ENCODE measurements around the gene MAD1L1. TPM values are rescaled to one million over a fixed set of nuclear protein-coding genes. Genes with fewer than 3 reads are reported as not detected.

Gene MAD1L1
- total RNA-seq, 1 experiment from 2014 or later = 38.5 TPM

- no TSS peak for BruUV-seq (replicated peaks)
- CTCF ChIA-PET = no interaction called here
These were observed 50.3 kb downstream of the MAD1L1 start for GRCh38 chr7:2182461-2182860.

GRCh38 chr7:2181077-2181854 lies 51.5 kb downstream of the MAD1L1 start:
- Histone ChIP-seq H3K4me2 (ENCODE audit: low read length) (no peak overlapping the region), H3K4me3 (replicated peaks in 1 of 2; ENCODE audit: low read depth in 1 of 2, low read length in 2 of 2) (no peak overlapping the region), H2AFZ (ENCODE audit: low read depth, low read length, poor library complexity, severe bottlenecking) (no peak overlapping the region), H3K9me3 (ENCODE audit: control insufficient read depth in 1 of 2, insufficient read depth in 1 of 2, low read depth in 1 of 2, low read length in 2 of 2) (no peaks in the 10 kb centered on the region), H3K9ac (ENCODE audit: low read length) (no peak overlapping the region), H3K79me2 (ENCODE audit: insufficient read depth, low read length) (no peaks in the 10 kb centered on the region), H3K9me2 (ENCODE audit: insufficient read depth) (no peaks in the 10 kb centered on the region), H3K4me1 (ENCODE audit: control insufficient read depth in 1 of 2, insufficient read depth in 2 of 2, low read length in 2 of 2) (peaks cover 0 to 4% of the 10 kb centered on the region in 2 experiments; a peak in 1 of 4 replicates), H3K27me3 (ENCODE audit: insufficient read depth, low read length) (no peaks in the 10 kb centered on the region), H4K20me1 (ENCODE audit: insufficient read depth) (no peaks in the 10 kb centered on the region), H3K36me3 (ENCODE audit: control insufficient read depth in 1 of 2, insufficient read depth in 2 of 2, low read length in 2 of 2) (peaks cover 0 to 9% of the 10 kb centered on the region in 2 experiments; a peak in 1 of 4 replicates), H3K27ac (ENCODE audit: low read depth, low read length) (no peak overlapping the region)
- intact Hi-C loops (cut with micrococcal nuclease) = no loop called here
- ATAC-seq = no peak
- CTCF ChIA-PET = no interaction called here
- DNase-seq (ENCODE audit: low read depth, low spot score) = no peak
- POLR2A ChIA-PET = no interaction called here
- RAD21 ChIA-PET (ENCODE audit: low non-redundant PET in 1 of 2, low total read pairs in 2 of 2, uncharacterized antibody in 2 of 2, unreplicated experiment in 2 of 2) = no interaction called here
- BruUV-seq (replicated peaks) = no TSS peak
- TF ChIP-seq EZH2 (IDR thresholded peaks at IDR 0.05) = no peak
- no peak for TF ChIP-seq ZNF274 (IDR thresholded peaks at IDR 0.05; ENCODE audit: low read depth, low read length)
- no peak for TF ChIP-seq YY1 (IDR thresholded peaks at IDR 0.05; ENCODE audit: extremely low read depth, insufficient replicate concordance, low read depth, low read length)
- TF ChIP-seq CEBPB (IDR thresholded peaks at IDR 0.05; ENCODE audit: low read depth) = no peak
- TF ChIP-seq EGR1 (IDR thresholded peaks at IDR 0.05; ENCODE audit: low read depth) = no peak
- TF ChIP-seq MAX (IDR thresholded peaks at IDR 0.05) = no peak
- TF ChIP-seq EZH2phosphoT487 (IDR thresholded peaks at IDR 0.05; ENCODE audit: borderline replicate concordance) = no peak
- TF ChIP-seq ATF3 (IDR thresholded peaks at IDR 0.05) = no peak
- no peak for TF ChIP-seq CTCF (IDR thresholded peaks at IDR 0.05 in 2 of 3, conservative IDR thresholded peaks at IDR 0.05 in 1 of 3; ENCODE audit: borderline replicate concordance in 1 of 3, insufficient read depth in 1 of 3, low read depth in 2 of 3, low read length in 2 of 3)
- no peak for TF ChIP-seq ZFX (IDR thresholded peaks at IDR 0.05)
- TF ChIP-seq CBX3 (IDR thresholded peaks at IDR 0.05; ENCODE audit: low read depth) = no peak
- TF ChIP-seq ELF1 (IDR thresholded peaks at IDR 0.05; ENCODE audit: borderline replicate concordance, low read depth) = no peak
- TF ChIP-seq FOSL1 (IDR thresholded peaks at IDR 0.05; ENCODE audit: low read depth) = no peak
- TF ChIP-seq RAD21 (IDR thresholded peaks at IDR 0.05; ENCODE audit: low read depth) = no peak
- no peak for TF ChIP-seq ZBTB33 (IDR thresholded peaks at IDR 0.05; ENCODE audit: extremely low read depth, insufficient replicate concordance, low read length)

More at GRCh38 chr7:2182461-2182860, 50.3 kb downstream of the MAD1L1 start:
- no peak overlapping the region for H3K9ac ChIP-seq (ENCODE audit: low read length)
- H3K36me3 ChIP-seq (ENCODE audit: control insufficient read depth in 1 of 2, insufficient read depth in 2 of 2, low read length in 2 of 2) = peaks cover 0 to 9% of the 10 kb centered on the region in 2 experiments; a peak in 1 of 4 replicates
- intact Hi-C loops (cut with micrococcal nuclease) = no loop called here
- no peaks in the 10 kb centered on the region for H4K20me1 ChIP-seq (ENCODE audit: insufficient read depth)
- no peak overlapping the region for H2AFZ ChIP-seq (ENCODE audit: low read depth, low read length, poor library complexity, severe bottlenecking)
- H3K27me3 ChIP-seq (ENCODE audit: insufficient read depth, low read length) = no peaks in the 10 kb centered on the region
- H3K4me3 ChIP-seq (replicated peaks in 1 of 2; ENCODE audit: low read depth in 1 of 2, low read length in 2 of 2) = no peak overlapping the region
- no peak overlapping the region for H3K4me2 ChIP-seq (ENCODE audit: low read length)
- ATAC-seq (no peak), DNase-seq (ENCODE audit: low read depth, low spot score) (no peak)
- no peak for TF ChIP-seq POLR2AphosphoS5 (IDR thresholded peaks at IDR 0.05; ENCODE audit: low read depth, low read length)
- TF ChIP-seq ELF1 (IDR thresholded peaks at IDR 0.05; ENCODE audit: borderline replicate concordance, low read depth) = no peak
- no peak for TF ChIP-seq ZNF274 (IDR thresholded peaks at IDR 0.05; ENCODE audit: low read depth, low read length)
- ChIA-PET POLR2A (no interaction called here), RAD21 (ENCODE audit: low non-redundant PET in 1 of 2, low total read pairs in 2 of 2, uncharacterized antibody in 2 of 2, unreplicated experiment in 2 of 2) (no interaction called here)
- H3K9me2 ChIP-seq (ENCODE audit: insufficient read depth) = no peaks in the 10 kb centered on the region
- H3K9me3 ChIP-seq (ENCODE audit: control insufficient read depth in 1 of 2, insufficient read depth in 1 of 2, low read depth in 1 of 2, low read length in 2 of 2) = no peaks in the 10 kb centered on the region
- peaks cover 4% of the 10 kb centered on the region; the same call in 1 of the 2 replicates for H3K79me2 ChIP-seq (ENCODE audit: insufficient read depth, low read length)
- no peak overlapping the region for H3K27ac ChIP-seq (ENCODE audit: low read depth, low read length)
- no peaks in the 10 kb centered on the region for H3K4me1 ChIP-seq (ENCODE audit: control insufficient read depth in 1 of 2, insufficient read depth in 2 of 2, low read length in 2 of 2)
